ENCODE measurements around the gene CDH3.

GRCh38 chr16:68658974-68659360, 13.9 kb downstream of the CDH3 start:
- TF ChIP-seq CTCF (conservative IDR thresholded peaks at IDR 0.05; ENCODE audit: low read depth in 2 of 2) (no peak), EZH2 (IDR thresholded peaks at IDR 0.05; ENCODE audit: low read depth, unreplicated experiment) (no peak), POLR2AphosphoS5 (IDR thresholded peaks at IDR 0.05; ENCODE audit: low read depth) (no peak), EZH2phosphoT487 (IDR thresholded peaks at IDR 0.05; ENCODE audit: unreplicated experiment) (no peak)

All from GM23338 (cell line).